ENCODE measurements around the gene AP3D1. TPM values are rescaled to one million over a fixed set of nuclear protein-coding genes. Genes with fewer than 3 reads are reported as not detected.

The AP3D1 gene
- total RNA-seq, 1 experiment from 2014 or later, result 103 TPM

DNA sequence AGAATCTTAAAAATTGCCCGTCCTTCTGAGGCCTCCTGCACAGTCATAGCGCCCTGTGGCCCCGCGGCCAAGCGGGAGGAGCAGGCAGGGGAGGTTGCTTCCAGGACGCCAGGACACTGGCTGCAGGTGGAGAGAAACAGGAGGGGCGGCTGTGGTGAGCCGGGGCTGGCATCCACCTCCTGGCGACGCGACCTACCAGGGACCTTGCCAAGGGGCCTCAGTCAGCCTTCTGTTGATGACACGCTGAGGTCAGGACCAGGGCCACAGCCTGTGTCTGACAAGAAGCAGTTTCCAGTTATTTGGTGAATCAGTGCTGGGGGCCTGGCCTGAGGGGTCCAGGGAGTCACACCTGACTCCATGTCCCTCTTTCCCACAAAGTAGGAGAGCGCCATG, 87.0 kb downstream of the AP3D1 start:
- TF ChIP-seq EZH2 (IDR thresholded peaks at IDR 0.05; ENCODE audit: low read length, unreplicated experiment) (no peak), EZH2phosphoT487 (IDR thresholded peaks at IDR 0.05; ENCODE audit: borderline replicate concordance, low read length) (no peak)
- TF ChIP-seq, protein P1, sequence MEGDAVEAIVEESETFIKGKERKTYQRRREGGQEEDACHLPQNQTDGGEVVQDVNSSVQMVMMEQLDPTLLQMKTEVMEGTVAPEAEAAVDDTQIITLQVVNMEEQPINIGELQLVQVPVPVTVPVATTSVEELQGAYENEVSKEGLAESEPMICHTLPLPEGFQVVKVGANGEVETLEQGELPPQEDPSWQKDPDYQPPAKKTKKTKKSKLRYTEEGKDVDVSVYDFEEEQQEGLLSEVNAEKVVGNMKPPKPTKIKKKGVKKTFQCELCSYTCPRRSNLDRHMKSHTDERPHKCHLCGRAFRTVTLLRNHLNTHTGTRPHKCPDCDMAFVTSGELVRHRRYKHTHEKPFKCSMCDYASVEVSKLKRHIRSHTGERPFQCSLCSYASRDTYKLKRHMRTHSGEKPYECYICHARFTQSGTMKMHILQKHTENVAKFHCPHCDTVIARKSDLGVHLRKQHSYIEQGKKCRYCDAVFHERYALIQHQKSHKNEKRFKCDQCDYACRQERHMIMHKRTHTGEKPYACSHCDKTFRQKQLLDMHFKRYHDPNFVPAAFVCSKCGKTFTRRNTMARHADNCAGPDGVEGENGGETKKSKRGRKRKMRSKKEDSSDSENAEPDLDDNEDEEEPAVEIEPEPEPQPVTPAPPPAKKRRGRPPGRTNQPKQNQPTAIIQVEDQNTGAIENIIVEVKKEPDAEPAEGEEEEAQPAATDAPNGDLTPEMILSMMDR (conservative IDR thresholded peaks at IDR 0.05; ENCODE audit: low read depth, low read length), result no peak
- Histone ChIP-seq H3K4me1 (ENCODE audit: insufficient read depth, low read length) (peaks cover 24% of the 10 kb centered on the region), H3K9ac (ENCODE audit: low read length) (no peak overlapping the region), H3K27me3 (ENCODE audit: low read length) (no peaks in the 10 kb centered on the region), H3K36me3 (ENCODE audit: low read depth, low read length) (no peaks in the 10 kb centered on the region), H3F3A (ENCODE audit: low read length, unreplicated experiment) (no peaks in the 10 kb centered on the region), H3K9me3 (ENCODE audit: low read length) (no peaks in the 10 kb centered on the region), H3K27ac (ENCODE audit: low read length) (no peak overlapping the region), H3K4me2 (ENCODE audit: low read length) (no peak overlapping the region), H3K9me2 (replicated peaks; ENCODE audit: low read length) (no peaks in the 10 kb centered on the region), H3K4me3 (ENCODE audit: low read length) (no peak overlapping the region), H4K20me1 (ENCODE audit: low read length) (no peaks in the 10 kb centered on the region), H3K79me2 (ENCODE audit: low read length) (no peaks in the 10 kb centered on the region), H2AFZ (ENCODE audit: low read length) (no peak overlapping the region)
- intact Hi-C loops (cut with micrococcal nuclease), result no loop called here
- DNase-seq (no peak), ATAC-seq (no peak)
- BruUV-seq (replicated peaks), result no TSS peak
- POLR2A ChIA-PET (ENCODE audit: unreplicated experiment), result no interaction called here
- CTCF ChIA-PET, result no interaction called here

DNA sequence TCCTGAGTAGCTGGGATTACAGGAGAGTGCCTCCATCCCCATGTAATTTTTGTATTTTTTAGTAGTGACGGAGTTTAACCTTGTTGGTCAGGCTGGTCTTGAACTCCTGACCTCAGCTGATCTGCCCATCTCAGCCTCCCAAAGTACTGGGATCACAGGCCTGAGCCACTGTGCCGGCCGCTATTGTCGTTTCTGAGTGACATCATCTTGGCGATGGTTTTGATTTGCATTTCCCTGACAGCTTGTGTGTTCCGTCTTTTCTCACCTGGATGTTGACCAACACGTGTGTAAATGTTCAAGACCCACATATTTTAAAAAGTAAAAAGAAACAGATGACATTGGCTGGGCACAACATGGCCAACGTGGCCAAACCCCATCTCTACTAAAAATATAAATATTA, 87.5 kb downstream of the AP3D1 start:
- H2AFZ ChIP-seq (ENCODE audit: low read length), result no peak overlapping the region
- H3K4me1 ChIP-seq (ENCODE audit: insufficient read depth, low read length), result peaks cover 30% of the 10 kb centered on the region
- intact Hi-C loops (cut with micrococcal nuclease), result no loop called here
- ATAC-seq, result no peak
- ChIA-PET POLR2A (ENCODE audit: unreplicated experiment) (no interaction called here), CTCF (no interaction called here)
- no TSS peak for BruUV-seq (replicated peaks)
- no peaks in the 10 kb centered on the region for H3K9me3 ChIP-seq (ENCODE audit: low read length)
- H3F3A ChIP-seq (ENCODE audit: low read length, unreplicated experiment), result no peaks in the 10 kb centered on the region
- H3K27me3 ChIP-seq (ENCODE audit: low read length), result no peaks in the 10 kb centered on the region
- no peaks in the 10 kb centered on the region for H4K20me1 ChIP-seq (ENCODE audit: low read length)
- DNase-seq, result no peak
- H3K79me2 ChIP-seq (ENCODE audit: low read length), result no peaks in the 10 kb centered on the region
- no peak overlapping the region for H3K4me3 ChIP-seq (ENCODE audit: low read length)
- no peak overlapping the region for H3K4me2 ChIP-seq (ENCODE audit: low read length)
- H3K9me2 ChIP-seq (replicated peaks; ENCODE audit: low read length), result no peaks in the 10 kb centered on the region
- TF ChIP-seq EZH2 (IDR thresholded peaks at IDR 0.05; ENCODE audit: low read length, unreplicated experiment), result no peak
- TF ChIP-seq, protein P1 (conservative IDR thresholded peaks at IDR 0.05; ENCODE audit: low read depth, low read length), result no peak
- no peak for TF ChIP-seq EZH2phosphoT487 (IDR thresholded peaks at IDR 0.05; ENCODE audit: borderline replicate concordance, low read length)
- no peak overlapping the region for H3K27ac ChIP-seq (ENCODE audit: low read length)
- no peaks in the 10 kb centered on the region for H3K36me3 ChIP-seq (ENCODE audit: low read depth, low read length)
- no peak overlapping the region for H3K9ac ChIP-seq (ENCODE audit: low read length)

DNA sequence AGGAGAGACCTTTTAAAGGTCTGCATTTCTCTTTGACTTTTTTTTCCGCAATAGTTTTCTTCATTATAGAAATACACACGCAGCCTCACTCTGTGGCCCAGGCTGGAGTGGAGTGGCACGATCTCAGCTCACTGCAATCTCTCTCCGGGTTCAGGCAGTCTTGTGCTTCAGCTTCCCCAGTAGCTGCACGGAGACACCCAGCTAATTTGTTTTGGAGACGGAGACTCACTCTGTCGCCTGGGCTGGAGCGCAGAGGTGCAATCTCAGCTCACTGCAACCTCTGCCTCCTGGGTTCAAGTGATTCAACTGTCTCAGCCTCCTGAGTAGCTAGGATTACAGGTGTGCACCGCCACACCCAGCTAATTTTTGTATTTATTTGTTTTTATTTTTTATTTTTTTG, 88.6 kb downstream of the AP3D1 start:
- BruUV-seq (replicated peaks), result no TSS peak
- Histone ChIP-seq H3K9ac (ENCODE audit: low read length) (no peak overlapping the region), H3K27ac (ENCODE audit: low read length) (no peak overlapping the region), H3K36me3 (ENCODE audit: low read depth, low read length) (no peaks in the 10 kb centered on the region), H3K4me1 (ENCODE audit: insufficient read depth, low read length) (peaks cover 31% of the 10 kb centered on the region), H2AFZ (ENCODE audit: low read length) (no peak overlapping the region), H3K79me2 (ENCODE audit: low read length) (no peaks in the 10 kb centered on the region), H3F3A (ENCODE audit: low read length, unreplicated experiment) (no peaks in the 10 kb centered on the region), H3K27me3 (ENCODE audit: low read length) (no peaks in the 10 kb centered on the region), H3K4me2 (ENCODE audit: low read length) (no peak overlapping the region), H3K9me3 (ENCODE audit: low read length) (no peaks in the 10 kb centered on the region), H3K9me2 (replicated peaks; ENCODE audit: low read length) (no peaks in the 10 kb centered on the region), H3K4me3 (ENCODE audit: low read length) (no peak overlapping the region), H4K20me1 (ENCODE audit: low read length) (no peaks in the 10 kb centered on the region)
- TF ChIP-seq, protein P1 (conservative IDR thresholded peaks at IDR 0.05; ENCODE audit: low read depth, low read length), result no peak
- CTCF ChIA-PET, result no interaction called here
- POLR2A ChIA-PET (ENCODE audit: unreplicated experiment), result no interaction called here
- intact Hi-C loops (cut with micrococcal nuclease), result no loop called here
- no peak for ATAC-seq
- DNase-seq, result no peak

All from PC-3 (cell line).